MM.1S (cell line): ENCODE data around the gene VMP1.

Experiments
- CTCF ChIP-seq: fragments of 300-600 bp; sonication (generic); IDR thresholded peaks from 2 replicates; pipeline ENCODE4 v1.5.1; 2016; ENCODE audit warnings: antibody characterized with exemption, low read length, mixed read lengths
- EZH2 ChIP-seq: fragments of 300-600 bp; sonication (generic); optimal IDR thresholded peaks from 2 replicates; pipeline ENCODE3; 2017; ENCODE audit warnings: low read depth, mild to moderate bottlenecking, antibody characterized with exemption, low read length, mixed read lengths

DNA sequence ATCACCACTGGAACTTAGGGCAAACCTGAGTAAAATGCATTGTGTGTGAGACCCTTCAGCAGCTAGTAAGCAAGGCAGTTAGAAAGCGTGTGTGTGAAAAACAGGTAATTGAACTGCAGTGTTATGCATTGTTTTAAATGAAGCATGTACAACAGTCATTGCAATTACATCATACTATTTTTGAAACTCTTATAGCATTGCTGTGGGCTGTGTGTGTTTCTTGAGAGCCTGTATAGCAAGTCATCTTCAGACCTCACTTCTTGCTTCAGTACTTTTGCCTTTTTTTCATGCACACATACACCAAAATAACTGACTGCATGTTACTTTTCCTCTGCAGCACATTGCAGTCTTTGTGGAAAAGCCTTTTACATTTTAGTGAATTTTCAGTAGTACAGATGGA lies 19.4 kb upstream of the VMP1 start:
- TF ChIP-seq CTCF (no peak), EZH2 (no peak)
